GM21526 (cell line): ENCODE measurements around the gene HEXIM2.

Experiments
- ATAC-seq: cut with Tn5 transposase; IDR thresholded peaks from one replicate; pipeline ENCODE4 v1.9.1; 2021; ENCODE audit warnings: moderate library complexity; ENCODE audit not compliant: unreplicated experiment, low FRiP score

The HEXIM2 gene

DNA sequence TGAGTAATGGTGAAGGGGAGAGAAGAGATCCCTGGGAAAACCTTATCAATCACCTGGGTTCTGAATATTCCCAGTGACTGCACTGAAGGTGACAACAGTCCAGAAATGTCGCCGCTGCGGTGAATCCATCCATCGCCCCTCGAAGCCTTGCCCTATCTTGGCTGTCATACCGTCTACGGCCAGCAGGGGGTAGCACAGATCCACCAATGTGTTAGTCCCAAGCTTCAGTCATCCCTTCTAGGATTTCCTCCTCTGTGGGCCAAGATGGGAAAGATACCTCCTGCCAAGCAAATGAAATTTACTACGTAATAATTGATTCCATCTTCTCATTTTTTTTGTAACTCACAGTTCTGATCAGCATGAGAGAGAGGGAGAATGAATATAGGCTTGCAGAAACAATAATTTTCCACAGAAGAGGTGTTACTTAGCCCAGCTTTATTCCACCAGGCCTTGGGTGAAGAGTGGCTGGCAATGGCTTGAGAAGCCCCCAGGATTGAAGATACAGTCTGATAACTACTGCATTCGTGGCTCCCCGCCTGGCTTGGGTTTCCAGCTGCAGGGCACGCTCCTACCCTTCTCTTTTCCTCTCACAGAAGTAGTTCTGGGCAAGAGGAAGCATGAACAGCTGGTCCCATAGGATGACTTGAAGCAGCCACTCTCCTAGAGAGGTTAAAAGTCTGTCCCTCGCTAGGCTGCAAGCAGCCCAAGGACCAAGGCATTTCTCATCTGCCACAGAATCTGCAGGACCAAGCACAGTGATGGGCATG lies 57.4 kb downstream of the HEXIM2 start:
- ATAC-seq: no peak
